ENCODE results near the gene TAF4. TPM values are rescaled to one million over a fixed set of nuclear protein-coding genes. Genes with fewer than 3 reads are reported as not detected.

Gene TAF4
- total and polyA plus RNA-seq, 2 donors (not counting 3 experiments of a cell fraction or from before 2014, with no cell fraction given) = 6.1 to 19.5 TPM

DNA sequence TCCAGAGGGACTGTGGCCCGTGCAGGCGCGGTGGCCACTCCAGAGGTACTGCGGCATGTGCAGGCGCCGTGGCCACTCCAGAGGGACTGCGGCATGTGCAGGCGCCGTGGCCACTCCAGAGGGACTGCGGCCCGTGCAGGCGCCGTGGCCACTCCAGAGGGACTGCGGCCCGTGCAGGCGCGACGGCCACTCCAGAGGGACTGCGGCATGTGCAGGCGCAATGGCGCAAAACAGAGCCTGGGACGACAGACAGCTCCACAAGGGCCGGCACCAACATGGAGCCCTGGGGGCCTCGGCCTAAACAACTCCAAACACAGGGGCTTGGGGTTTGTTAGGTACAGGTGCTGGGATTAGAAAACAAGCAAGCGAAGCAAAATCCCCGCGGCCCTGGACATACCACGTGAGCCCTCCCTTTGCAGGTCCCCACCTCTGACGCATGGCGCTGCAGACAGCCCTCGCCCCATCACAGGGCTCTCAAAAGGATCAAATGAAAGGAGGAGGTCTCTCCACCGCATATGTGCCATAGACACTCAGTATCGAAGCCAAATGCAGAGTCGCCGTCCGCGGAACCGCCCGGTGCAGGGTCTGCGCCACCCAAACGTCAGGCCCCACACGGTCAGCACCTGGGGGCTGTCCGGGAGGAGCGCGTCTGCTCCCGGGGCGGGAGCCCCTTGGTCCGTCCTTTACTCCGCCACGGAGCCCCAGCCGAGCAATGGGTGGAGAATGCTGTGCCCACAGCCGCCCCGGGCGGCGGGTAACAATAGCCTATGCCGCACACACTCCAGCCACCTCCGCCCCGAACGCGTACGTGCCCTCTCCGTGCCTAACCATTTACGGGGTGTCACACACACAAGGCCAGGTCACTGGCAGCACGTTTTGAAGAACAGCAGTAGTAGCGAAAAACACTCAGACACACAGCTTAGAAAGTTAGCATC, 85.7 kb downstream of the TAF4 start:
- POLR2A ChIA-PET = no interaction called here
- FAIRE-seq = no peak
- CTCF ChIA-PET = no interaction called here

More for the DNA sequence above, 85.7 kb downstream of the TAF4 start:
- H2AFZ ChIP-seq (ENCODE audit: low read depth, low read length) = no peak overlapping the region
- H3K9me3 ChIP-seq (replicated peaks; ENCODE audit: control insufficient read depth, insufficient read depth, low read length) = no peaks in the 10 kb centered on the region
- TF ChIP-seq POLR2AphosphoS5 (IDR thresholded peaks at IDR 0.05; ENCODE audit: insufficient read depth, low read depth, low read length) = no peak
- TF ChIP-seq, protein P1, sequence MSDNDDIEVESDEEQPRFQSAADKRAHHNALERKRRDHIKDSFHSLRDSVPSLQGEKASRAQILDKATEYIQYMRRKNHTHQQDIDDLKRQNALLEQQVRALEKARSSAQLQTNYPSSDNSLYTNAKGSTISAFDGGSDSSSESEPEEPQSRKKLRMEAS (IDR thresholded peaks at IDR 0.05; ENCODE audit: insufficient read depth, insufficient read length) = no peak
- TF ChIP-seq, protein P2, sequence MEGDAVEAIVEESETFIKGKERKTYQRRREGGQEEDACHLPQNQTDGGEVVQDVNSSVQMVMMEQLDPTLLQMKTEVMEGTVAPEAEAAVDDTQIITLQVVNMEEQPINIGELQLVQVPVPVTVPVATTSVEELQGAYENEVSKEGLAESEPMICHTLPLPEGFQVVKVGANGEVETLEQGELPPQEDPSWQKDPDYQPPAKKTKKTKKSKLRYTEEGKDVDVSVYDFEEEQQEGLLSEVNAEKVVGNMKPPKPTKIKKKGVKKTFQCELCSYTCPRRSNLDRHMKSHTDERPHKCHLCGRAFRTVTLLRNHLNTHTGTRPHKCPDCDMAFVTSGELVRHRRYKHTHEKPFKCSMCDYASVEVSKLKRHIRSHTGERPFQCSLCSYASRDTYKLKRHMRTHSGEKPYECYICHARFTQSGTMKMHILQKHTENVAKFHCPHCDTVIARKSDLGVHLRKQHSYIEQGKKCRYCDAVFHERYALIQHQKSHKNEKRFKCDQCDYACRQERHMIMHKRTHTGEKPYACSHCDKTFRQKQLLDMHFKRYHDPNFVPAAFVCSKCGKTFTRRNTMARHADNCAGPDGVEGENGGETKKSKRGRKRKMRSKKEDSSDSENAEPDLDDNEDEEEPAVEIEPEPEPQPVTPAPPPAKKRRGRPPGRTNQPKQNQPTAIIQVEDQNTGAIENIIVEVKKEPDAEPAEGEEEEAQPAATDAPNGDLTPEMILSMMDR (IDR thresholded peaks at IDR 0.05; ENCODE audit: extremely low read depth in 1 of 2, insufficient read depth in 1 of 2, low read depth in 1 of 2, low read length in 2 of 2) = no peak
- no peak for TF ChIP-seq POLR2A (IDR thresholded peaks at IDR 0.05; ENCODE audit: low read depth, low read length)
- no peak for TF ChIP-seq GATA2 (IDR thresholded peaks at IDR 0.05; ENCODE audit: insufficient read depth, insufficient read length, low read depth, low read length)
- TF ChIP-seq EZH2 (IDR thresholded peaks at IDR 0.05; ENCODE audit: borderline replicate concordance, low read depth, low read length, severe bottlenecking) = no peak
- TF ChIP-seq FOS (IDR thresholded peaks at IDR 0.05; ENCODE audit: borderline replicate concordance, insufficient read depth, low read length) = no peak
- TF ChIP-seq MYC (IDR thresholded peaks at IDR 0.05; ENCODE audit: low read depth, low read length) = no peak
- no peak for TF ChIP-seq JUN (IDR thresholded peaks at IDR 0.05; ENCODE audit: borderline replicate concordance, insufficient read depth, insufficient read length, low read depth)
- H3K79me2 ChIP-seq (ENCODE audit: control insufficient read depth, insufficient read depth, low read length) = no peaks in the 10 kb centered on the region
- no peak for DNase-seq (ENCODE audit: low read depth, low spot score)
- no peaks in the 10 kb centered on the region for H3K36me3 ChIP-seq (ENCODE audit: control insufficient read depth in 2 of 2, extremely low read depth in 1 of 2, insufficient read depth in 2 of 2, low read length in 2 of 2)
- no peaks in the 10 kb centered on the region for H3K4me1 ChIP-seq (ENCODE audit: control insufficient read depth, extremely low read depth, insufficient read depth, low read length)
- H3K4me2 ChIP-seq (ENCODE audit: insufficient read depth, low read length) = no peak overlapping the region
- no TSS peak for BruUV-seq (replicated peaks)
- no peak overlapping the region for H3K4me3 ChIP-seq (replicated peaks in 1 of 3; ENCODE audit: insufficient read depth in 1 of 3, low read depth in 1 of 3, low read length in 3 of 3)
- dilution Hi-C loops (cut with MboI; ENCODE audit: extremely low pct_ligation_motif_present, low sequenced_read_pairs) = no loop called here
- no peaks in the 10 kb centered on the region for H3K27me3 ChIP-seq (ENCODE audit: control insufficient read depth in 2 of 2, insufficient read depth in 2 of 2, low read length in 2 of 2)
- H3K9ac ChIP-seq (replicated peaks; ENCODE audit: extremely low read depth, insufficient read depth, low read length) = no peak overlapping the region
- intact Hi-C loops (cut with micrococcal nuclease) = no loop called here
- H3K27ac ChIP-seq (ENCODE audit: insufficient read depth, low read depth, low read length) = no peak overlapping the region
- H3K9me1 ChIP-seq (replicated peaks; ENCODE audit: control insufficient read depth, extremely low read depth, insufficient read depth, low read length) = no peaks in the 10 kb centered on the region
- no peaks in the 10 kb centered on the region for H4K20me1 ChIP-seq (replicated peaks; ENCODE audit: control insufficient read depth, extremely low read depth, insufficient read depth, low read length)

Data from endothelial cell of umbilical vein (primary cell).